HG03066 (cell line): ENCODE data around the gene ARL2BP.

Experiments used
- ATAC-seq: cut with Tn5 transposase; IDR thresholded peaks from one replicate; pipeline ENCODE4 v1.9.1; 2021; ENCODE audit warnings: low read depth; ENCODE audit not compliant: unreplicated experiment

The ARL2BP gene

GRCh38 chr16:57234707-57235092 is 10.4 kb upstream of the ARL2BP start:
- no peak for ATAC-seq

GRCh38 chr16:57235128-57236021 is 9.7 kb upstream of the ARL2BP start:
- ATAC-seq, result no peak

GRCh38 chr16:57236022-57236350 is 9.1 kb upstream of the ARL2BP start:
- no peak for ATAC-seq

GRCh38 chr16:57238682-57239081 is 6.4 kb upstream of the ARL2BP start:
- no peak for ATAC-seq

- ATAC-seq, result no peak
These were observed 6.0 kb upstream of the ARL2BP start for GRCh38 chr16:57239107-57239506.

GRCh38 chr16:57240851-57241250 is 4.2 kb upstream of the ARL2BP start:
- no peak for ATAC-seq

GRCh38 chr16:57242650-57243049 is 2.4 kb upstream of the ARL2BP start:
- ATAC-seq, result no peak

- peak; percentile 27 for ATAC-seq
These were observed 644 bp upstream of the ARL2BP start for GRCh38 chr16:57244463-57244766.

- peak; percentile 23 for ATAC-seq
These were observed 534 bp downstream of the ARL2BP start for GRCh38 chr16:57245472-57246113.

- ATAC-seq, result no peak
These were observed 6.3 kb downstream of the ARL2BP start for GRCh38 chr16:57251352-57251751.

GRCh38 chr16:57252148-57252721 is 7.2 kb downstream of the ARL2BP start:
- no peak for ATAC-seq

- ATAC-seq, result no peak
These were observed 8.4 kb downstream of the ARL2BP start for GRCh38 chr16:57253466-57253865.

- no peak for ATAC-seq
These were observed 10.8 kb downstream of the ARL2BP start for GRCh38 chr16:57255686-57256415.

- no peak for ATAC-seq
These were observed 11.7 kb downstream of the ARL2BP start for GRCh38 chr16:57256601-57257395.

GRCh38 chr16:57257455-57258070 is 12.5 kb downstream of the ARL2BP start:
- ATAC-seq, result no peak

GRCh38 chr16:57258226-57258909 is 13.3 kb downstream of the ARL2BP start:
- no peak for ATAC-seq

GRCh38 chr16:57258910-57259475 is 13.9 kb downstream of the ARL2BP start:
- no peak for ATAC-seq

GRCh38 chr16:57260294-57260929 is 15.4 kb downstream of the ARL2BP start:
- ATAC-seq, result no peak

- ATAC-seq, result no peak
These were observed 16.7 kb downstream of the ARL2BP start for GRCh38 chr16:57261806-57262205.
